ENCODE data around the gene SSNA1. TPM values are rescaled to one million over a fixed set of nuclear protein-coding genes. Genes with fewer than 3 reads are reported as not detected.

The SSNA1 gene
- total RNA-seq, 1 experiment from 2014 or later = 62.3 TPM

DNA sequence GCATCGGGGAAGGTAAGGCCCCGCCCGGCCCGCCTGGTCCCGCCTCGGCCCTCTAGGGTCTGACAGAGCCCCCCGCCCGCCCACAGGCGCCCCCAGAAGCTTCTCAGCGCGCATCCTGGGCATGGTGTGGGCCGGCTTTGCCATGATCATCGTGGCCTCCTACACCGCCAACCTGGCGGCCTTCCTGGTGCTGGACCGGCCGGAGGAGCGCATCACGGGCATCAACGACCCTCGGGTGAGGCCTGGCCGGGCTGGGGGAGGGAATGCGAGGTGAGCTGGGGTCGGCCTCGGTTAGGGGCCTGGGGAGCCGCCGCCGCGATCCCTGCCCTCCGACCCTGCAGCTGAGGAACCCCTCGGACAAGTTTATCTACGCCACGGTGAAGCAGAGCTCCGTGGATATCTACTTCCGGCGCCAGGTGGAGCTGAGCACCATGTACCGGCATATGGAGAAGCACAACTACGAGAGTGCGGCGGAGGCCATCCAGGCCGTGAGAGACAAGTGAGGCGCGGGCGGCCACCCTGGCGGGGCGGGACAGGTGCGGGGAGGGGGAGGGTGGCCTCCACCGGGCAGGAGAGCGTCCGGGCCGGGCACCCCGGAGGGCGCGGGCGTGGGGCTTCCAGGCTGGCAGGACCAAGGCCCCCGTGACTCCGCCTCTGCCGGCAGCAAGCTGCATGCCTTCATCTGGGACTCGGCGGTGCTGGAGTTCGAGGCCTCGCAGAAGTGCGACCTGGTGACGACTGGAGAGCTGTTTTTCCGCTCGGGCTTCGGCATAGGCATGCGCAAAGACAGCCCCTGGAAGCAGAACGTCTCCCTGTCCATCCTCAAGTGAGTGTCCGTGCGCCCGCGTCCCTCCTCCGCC lies 25.7 kb upstream of the SSNA1 start:
- TF ChIP-seq, protein P1, sequence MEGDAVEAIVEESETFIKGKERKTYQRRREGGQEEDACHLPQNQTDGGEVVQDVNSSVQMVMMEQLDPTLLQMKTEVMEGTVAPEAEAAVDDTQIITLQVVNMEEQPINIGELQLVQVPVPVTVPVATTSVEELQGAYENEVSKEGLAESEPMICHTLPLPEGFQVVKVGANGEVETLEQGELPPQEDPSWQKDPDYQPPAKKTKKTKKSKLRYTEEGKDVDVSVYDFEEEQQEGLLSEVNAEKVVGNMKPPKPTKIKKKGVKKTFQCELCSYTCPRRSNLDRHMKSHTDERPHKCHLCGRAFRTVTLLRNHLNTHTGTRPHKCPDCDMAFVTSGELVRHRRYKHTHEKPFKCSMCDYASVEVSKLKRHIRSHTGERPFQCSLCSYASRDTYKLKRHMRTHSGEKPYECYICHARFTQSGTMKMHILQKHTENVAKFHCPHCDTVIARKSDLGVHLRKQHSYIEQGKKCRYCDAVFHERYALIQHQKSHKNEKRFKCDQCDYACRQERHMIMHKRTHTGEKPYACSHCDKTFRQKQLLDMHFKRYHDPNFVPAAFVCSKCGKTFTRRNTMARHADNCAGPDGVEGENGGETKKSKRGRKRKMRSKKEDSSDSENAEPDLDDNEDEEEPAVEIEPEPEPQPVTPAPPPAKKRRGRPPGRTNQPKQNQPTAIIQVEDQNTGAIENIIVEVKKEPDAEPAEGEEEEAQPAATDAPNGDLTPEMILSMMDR (IDR thresholded peaks at IDR 0.05; ENCODE audit: insufficient read depth in 1 of 2, low read depth in 1 of 2, low read length in 1 of 2, severe bottlenecking in 1 of 2, unreplicated experiment in 1 of 2) = peak in 1 of 2 experiments; percentile 42
- Mint-ChIP-seq H3K4me1 (ENCODE audit: low read depth, unreplicated experiment) (peaks cover 6% of the 10 kb centered on the region), H3K36me3 (ENCODE audit: insufficient read depth, unreplicated experiment) (no peaks in the 10 kb centered on the region), H3K27ac (ENCODE audit: unreplicated experiment) (no peak overlapping the region), H3K4me3 (ENCODE audit: unreplicated experiment) (peak overlapping the region; percentile 72), H3K27me3 (ENCODE audit: insufficient read depth, unreplicated experiment) (peaks cover 16% of the 10 kb centered on the region), H3K9me3 (ENCODE audit: unreplicated experiment) (no peaks in the 10 kb centered on the region)
- H3K4me1 ChIP-seq = peaks cover 4% of the 10 kb centered on the region; the same call in 1 of the 2 replicates
- intact Hi-C loops (cut with micrococcal nuclease; ENCODE audit: unreplicated experiment) = loop anchor here (2.0 kb wide), 1 partner anchor 64 kb away; the partner anchor contains the start of gene RNF224
- POLR2A ChIA-PET = interaction anchor here (0.6 to 0.9 kb wide), 2 partner anchors 38 to 372 kb away, joined by 3 to 5 read pairs; partner anchors contain the start of gene TPRN
- CTCF ChIA-PET = interaction anchor here (0.6 to 1.9 kb wide), 13 partner anchors 14 to 781 kb away, joined by 3 to 11 read pairs (median 4); partner anchors contain the start of genes RNF224, SSNA1 and TUBB4B
- no peaks in the 10 kb centered on the region for H3K9me3 ChIP-seq
- H3K36me3 ChIP-seq (ENCODE audit: control insufficient read depth, insufficient read depth, low read length) = no peaks in the 10 kb centered on the region
- DNase-seq = peak; percentile 62 to 66
- BruUV-seq (replicated peaks) = no TSS peak
- peaks cover 2% of the 10 kb centered on the region for H3K27me3 ChIP-seq (replicated peaks; ENCODE audit: control insufficient read depth, insufficient read depth, low read length)
- H3K4me3 ChIP-seq (ENCODE audit: low read depth, low read length) = peak overlapping the region; percentile 46

DNA sequence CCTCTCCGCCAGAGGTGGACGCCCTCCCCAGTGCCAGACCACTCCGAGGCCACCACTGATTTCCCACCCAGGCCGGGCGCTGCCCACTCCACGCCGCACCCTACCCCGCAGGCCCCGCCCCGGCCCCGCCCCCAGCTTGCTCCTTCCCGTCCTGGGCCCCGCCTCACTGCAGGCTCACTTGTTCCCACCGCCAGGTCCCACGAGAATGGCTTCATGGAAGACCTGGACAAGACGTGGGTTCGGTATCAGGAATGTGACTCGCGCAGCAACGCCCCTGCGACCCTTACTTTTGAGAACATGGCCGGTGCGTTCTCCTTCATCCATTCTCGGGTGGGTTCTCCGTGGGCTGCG lies 25.1 kb upstream of the SSNA1 start:
- Mint-ChIP-seq H3K27me3 (ENCODE audit: insufficient read depth, unreplicated experiment) (peaks cover 11% of the 10 kb centered on the region), H3K9me3 (ENCODE audit: unreplicated experiment) (no peaks in the 10 kb centered on the region), H3K36me3 (ENCODE audit: insufficient read depth, unreplicated experiment) (no peaks in the 10 kb centered on the region), H3K4me1 (ENCODE audit: low read depth, unreplicated experiment) (peaks cover 6% of the 10 kb centered on the region), H3K27ac (ENCODE audit: unreplicated experiment) (no peak overlapping the region), H3K4me3 (ENCODE audit: unreplicated experiment) (peak overlapping the region; percentile 72)
- POLR2A ChIA-PET = interaction anchor here (0.6 to 0.9 kb wide), 2 partner anchors 37 to 372 kb away, joined by 3 to 5 read pairs; partner anchors contain the start of gene TPRN
- peak overlapping the region; percentile 46 for H3K4me3 ChIP-seq (ENCODE audit: low read depth, low read length)
- H3K27me3 ChIP-seq (replicated peaks; ENCODE audit: control insufficient read depth, insufficient read depth, low read length) = peaks cover 2% of the 10 kb centered on the region
- intact Hi-C loops (cut with micrococcal nuclease; ENCODE audit: unreplicated experiment) = loop anchor here (2.0 kb wide), 1 partner anchor 63 kb away; the partner anchor contains the start of gene RNF224
- no TSS peak for BruUV-seq (replicated peaks)
- H3K9me3 ChIP-seq = no peaks in the 10 kb centered on the region
- no peaks in the 10 kb centered on the region for H3K36me3 ChIP-seq (ENCODE audit: control insufficient read depth, insufficient read depth, low read length)
- TF ChIP-seq, protein P1 (IDR thresholded peaks at IDR 0.05; ENCODE audit: insufficient read depth in 1 of 2, low read depth in 1 of 2, low read length in 1 of 2, severe bottlenecking in 1 of 2, unreplicated experiment in 1 of 2) = no peak
- DNase-seq = no peak
- CTCF ChIA-PET = interaction anchor here (0.6 to 1.9 kb wide), 9 partner anchors 13 to 117 kb away, joined by 3 to 11 read pairs (median 5); partner anchors contain the start of genes RNF224, SSNA1 and TUBB4B
- H3K4me1 ChIP-seq = peaks cover 6% of the 10 kb centered on the region; the same call in 1 of the 2 replicates

DNA sequence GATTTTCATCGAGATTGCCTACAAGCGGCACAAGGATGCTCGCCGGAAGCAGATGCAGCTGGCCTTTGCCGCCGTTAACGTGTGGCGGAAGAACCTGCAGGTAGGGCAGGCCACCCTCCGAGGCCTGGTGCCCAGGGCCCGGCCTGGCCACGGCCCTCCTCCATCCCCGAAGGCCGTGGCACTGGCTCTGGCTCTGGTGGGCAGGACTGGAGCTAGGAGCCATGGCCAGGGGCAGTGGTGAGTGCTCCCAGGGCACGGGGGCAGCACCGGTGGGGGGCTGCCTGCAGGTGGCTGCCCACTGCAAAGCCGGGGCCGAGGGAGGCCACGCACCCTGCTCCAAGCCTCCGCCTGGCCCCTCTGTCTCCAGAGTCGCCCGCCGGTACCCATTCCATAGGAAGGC lies 24.7 kb upstream of the SSNA1 start:
- no TSS peak for BruUV-seq (replicated peaks)
- no peak overlapping the region for H3K4me3 ChIP-seq (ENCODE audit: low read depth, low read length)
- CTCF ChIA-PET = no interaction called here
- peak overlapping the region; percentile 72 for H3K4me3 Mint-ChIP-seq (ENCODE audit: unreplicated experiment)
- peaks cover 2% of the 10 kb centered on the region for H3K27me3 ChIP-seq (replicated peaks; ENCODE audit: control insufficient read depth, insufficient read depth, low read length)
- H3K4me1 Mint-ChIP-seq (ENCODE audit: low read depth, unreplicated experiment) = peaks cover 6% of the 10 kb centered on the region
- H3K9me3 Mint-ChIP-seq (ENCODE audit: unreplicated experiment) = no peaks in the 10 kb centered on the region
- POLR2A ChIA-PET = no interaction called here
- H3K27ac Mint-ChIP-seq (ENCODE audit: unreplicated experiment) = no peak overlapping the region
- H3K27me3 Mint-ChIP-seq (ENCODE audit: insufficient read depth, unreplicated experiment) = peaks cover 11% of the 10 kb centered on the region
- no peaks in the 10 kb centered on the region for H3K36me3 Mint-ChIP-seq (ENCODE audit: insufficient read depth, unreplicated experiment)
- DNase-seq = no peak
- TF ChIP-seq, protein P1 (IDR thresholded peaks at IDR 0.05; ENCODE audit: insufficient read depth in 1 of 2, low read depth in 1 of 2, low read length in 1 of 2, severe bottlenecking in 1 of 2, unreplicated experiment in 1 of 2) = no peak
- no peaks in the 10 kb centered on the region for H3K36me3 ChIP-seq (ENCODE audit: control insufficient read depth, insufficient read depth, low read length)
- intact Hi-C loops (cut with micrococcal nuclease; ENCODE audit: unreplicated experiment) = loop anchor here (2.0 kb wide), 1 partner anchor 63 kb away; the partner anchor contains the start of gene RNF224
- peaks cover 6% of the 10 kb centered on the region; the same call in 1 of the 2 replicates for H3K4me1 ChIP-seq
- no peaks in the 10 kb centered on the region for H3K9me3 ChIP-seq

Data from Caco-2 (cell line).